CMK (cell line): Measurements from ENCODE around the gene INTS3.
"Not testable (repeated sequence)": the region's sequence is repeated elsewhere in the genome, so short reads cannot be mapped to it uniquely, and the experiment has no call there.

ENCODE experiments used
- DNase-seq: peaks from one replicate; pipeline ENCODE4 v3.0.0-alpha.2; 2010; ENCODE audit warnings: low read depth

Gene INTS3

GRCh38 chr1:153698923-153699714 is 28.7 kb upstream of the INTS3 start:
- no peak for DNase-seq

GRCh38 chr1:153699768-153700167 is 28.1 kb upstream of the INTS3 start:
- no peak for DNase-seq

GRCh38 chr1:153705484-153705883 is 22.4 kb upstream of the INTS3 start:
- no peak for DNase-seq

- DNase-seq = no peak
These were observed 16.8 kb upstream of the INTS3 start for GRCh38 chr1:153711026-153711425.

- not testable (repeated sequence) for DNase-seq
These were observed 11.6 kb upstream of the INTS3 start for GRCh38 chr1:153716211-153716610.

- no peak for DNase-seq
These were observed 10.5 kb upstream of the INTS3 start for GRCh38 chr1:153717330-153717729.

GRCh38 chr1:153723687-153724086 is 4.2 kb upstream of the INTS3 start:
- DNase-seq = no peak

- not testable (repeated sequence) for DNase-seq
These were observed 3.2 kb upstream of the INTS3 start for GRCh38 chr1:153724634-153725033.

- no peak for DNase-seq
These were observed 636 bp downstream of the INTS3 start for GRCh38 chr1:153728305-153729066.

- no peak for DNase-seq
These were observed 2.7 kb downstream of the INTS3 start for GRCh38 chr1:153730468-153730988.

- no peak for DNase-seq
These were observed 6.1 kb downstream of the INTS3 start for GRCh38 chr1:153733970-153734369.

GRCh38 chr1:153734396-153735089 is 6.7 kb downstream of the INTS3 start:
- no peak for DNase-seq

- no peak for DNase-seq
These were observed 7.2 kb downstream of the INTS3 start for GRCh38 chr1:153735090-153735420.

- no peak for DNase-seq
These were observed 14.1 kb downstream of the INTS3 start for GRCh38 chr1:153741986-153742385.

GRCh38 chr1:153742411-153743142 is 14.7 kb downstream of the INTS3 start:
- no peak for DNase-seq

- DNase-seq = no peak
These were observed 17.6 kb downstream of the INTS3 start for GRCh38 chr1:153745417-153745816.

GRCh38 chr1:153746174-153746573 is 18.3 kb downstream of the INTS3 start:
- no peak for DNase-seq

- no peak for DNase-seq
These were observed 21.1 kb downstream of the INTS3 start for GRCh38 chr1:153748903-153749302.

GRCh38 chr1:153749408-153750005 is 21.7 kb downstream of the INTS3 start:
- DNase-seq = no peak

- DNase-seq = no peak
These were observed 22.5 kb downstream of the INTS3 start for GRCh38 chr1:153750026-153750995.
